ENCODE measurements around the gene GPI. TPM values are rescaled to one million over a fixed set of nuclear protein-coding genes. Genes with fewer than 3 reads are reported as not detected.
"Not testable (repeated sequence)": the region's sequence is repeated elsewhere in the genome, so short reads cannot be mapped to it uniquely, and the experiment has no call there.

The GPI gene
- total RNA-seq, 2 experiments from 2014 or later: 661 to 697 TPM

- H3K4me1 Mint-ChIP-seq (ENCODE audit: low read depth): peaks cover 62% of the 10 kb centered on the region
- H3K27me3 Mint-ChIP-seq (ENCODE audit: low read depth); H3K4me3 Mint-ChIP-seq; ATAC-seq; H3K9me3 Mint-ChIP-seq (ENCODE audit: insufficient read depth); DNase-seq: not testable (repeated sequence)
- H3K36me3 Mint-ChIP-seq (ENCODE audit: low read depth): peaks cover 73% of the 10 kb centered on the region
- ChIA-PET CTCF (interaction anchor here (0.9 kb wide), 1 partner anchor 19 kb away, joined by 3 read pairs; no protein-coding TSS in a partner anchor), POLR2A (interaction anchor here (0.7 to 1.3 kb wide), 2 partner anchors 10 to 15 kb away, joined by 4 read pairs; no protein-coding TSS in a partner anchor)
- H3K27ac Mint-ChIP-seq: peak overlapping the region; percentile 61
Observed at GRCh38 chr19:34369166-34369565, 4.2 kb downstream of the GPI start.

DNA sequence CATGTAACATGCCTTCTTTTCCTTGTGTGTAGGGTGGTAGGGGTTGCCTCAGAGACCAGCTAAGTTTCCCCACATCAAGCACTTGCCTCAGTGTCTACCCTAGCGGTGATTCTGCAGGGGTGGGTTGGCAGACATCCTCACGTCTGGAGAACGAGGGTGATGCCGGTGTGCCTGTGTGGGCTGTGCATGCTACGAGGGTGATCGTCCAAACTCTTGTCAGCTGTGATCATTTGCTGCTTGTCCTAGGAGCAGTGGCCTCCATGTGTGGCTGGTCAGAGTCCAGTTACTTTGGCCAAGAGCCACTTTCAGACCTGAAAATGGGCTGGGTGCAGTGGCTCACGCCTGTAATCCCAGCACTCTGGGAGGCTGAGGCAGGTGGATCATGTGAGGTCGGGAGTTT lies 5.1 kb downstream of the GPI start:
- POLR2A ChIA-PET: interaction anchor here (1.3 kb wide), 1 partner anchor 14 kb away, joined by 4 read pairs; no protein-coding TSS in a partner anchor
- H3K9me3 Mint-ChIP-seq (ENCODE audit: insufficient read depth): no peaks in the 10 kb centered on the region

DNA sequence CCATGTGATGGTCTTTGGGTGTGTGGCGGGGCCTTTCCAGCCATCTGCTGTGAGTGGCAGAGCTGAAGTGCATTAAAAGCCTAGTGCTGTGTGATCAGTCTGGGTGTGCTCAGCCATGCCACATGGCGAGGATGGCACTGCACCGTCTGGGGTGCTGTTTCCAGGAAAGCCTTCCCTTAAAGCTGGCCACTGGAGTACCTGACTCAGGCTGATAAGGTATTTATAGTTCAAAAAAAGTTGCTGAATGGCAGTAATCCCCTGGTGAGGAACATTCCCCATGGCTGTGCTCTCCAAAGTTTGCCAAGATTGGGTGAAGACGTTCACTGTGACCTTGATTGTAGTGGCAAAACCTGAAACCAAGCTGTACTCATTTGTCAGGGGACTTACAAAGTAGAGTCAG lies 6.0 kb downstream of the GPI start:
- no peak overlapping the region for H3K27ac Mint-ChIP-seq
- H3K36me3 Mint-ChIP-seq (ENCODE audit: low read depth): peaks cover 82% of the 10 kb centered on the region
- no peaks in the 10 kb centered on the region for H3K27me3 Mint-ChIP-seq (ENCODE audit: low read depth)
- no peak overlapping the region for H3K4me3 Mint-ChIP-seq
- H3K9me3 Mint-ChIP-seq (ENCODE audit: insufficient read depth): no peaks in the 10 kb centered on the region
- peaks cover 59% of the 10 kb centered on the region for H3K4me1 Mint-ChIP-seq (ENCODE audit: low read depth)
- ATAC-seq: no peak
- POLR2A ChIA-PET: no interaction called here
- CTCF ChIA-PET: interaction anchor here (1.5 kb wide), 1 partner anchor 25 kb away, joined by 4 read pairs; no protein-coding TSS in a partner anchor
- no peak for DNase-seq

More for the DNA sequence above, 5.1 kb downstream of the GPI start:
- ATAC-seq: no peak
- no peak for DNase-seq
- Mint-ChIP-seq H3K27me3 (ENCODE audit: low read depth) (no peaks in the 10 kb centered on the region), H3K4me3 (no peak overlapping the region), H3K36me3 (ENCODE audit: low read depth) (peaks cover 80% of the 10 kb centered on the region), H3K4me1 (ENCODE audit: low read depth) (peaks cover 58% of the 10 kb centered on the region), H3K27ac (no peak overlapping the region)
- CTCF ChIA-PET: interaction anchor here (1.5 kb wide), 1 partner anchor 24 kb away, joined by 4 read pairs; no protein-coding TSS in a partner anchor

- H3K36me3 Mint-ChIP-seq (ENCODE audit: low read depth): peaks cover 66% of the 10 kb centered on the region
- H3K27me3 Mint-ChIP-seq (ENCODE audit: low read depth): no peaks in the 10 kb centered on the region
- CTCF ChIA-PET: no interaction called here
- POLR2A ChIA-PET: interaction anchor here (1.0 kb wide), 1 partner anchor 9 kb away, joined by 5 read pairs; the partner anchor contains the start of gene GPI
- peak overlapping the region; percentile 78 for H3K27ac Mint-ChIP-seq
- H3K4me3 Mint-ChIP-seq: no peak overlapping the region
- peaks cover 34% of the 10 kb centered on the region for H3K4me1 Mint-ChIP-seq (ENCODE audit: low read depth)
- peak; percentile 59 for ATAC-seq
- no peaks in the 10 kb centered on the region for H3K9me3 Mint-ChIP-seq (ENCODE audit: insufficient read depth)
- DNase-seq: no peak
Observed at GRCh38 chr19:34373601-34374288, 8.7 kb downstream of the GPI start.

DNA sequence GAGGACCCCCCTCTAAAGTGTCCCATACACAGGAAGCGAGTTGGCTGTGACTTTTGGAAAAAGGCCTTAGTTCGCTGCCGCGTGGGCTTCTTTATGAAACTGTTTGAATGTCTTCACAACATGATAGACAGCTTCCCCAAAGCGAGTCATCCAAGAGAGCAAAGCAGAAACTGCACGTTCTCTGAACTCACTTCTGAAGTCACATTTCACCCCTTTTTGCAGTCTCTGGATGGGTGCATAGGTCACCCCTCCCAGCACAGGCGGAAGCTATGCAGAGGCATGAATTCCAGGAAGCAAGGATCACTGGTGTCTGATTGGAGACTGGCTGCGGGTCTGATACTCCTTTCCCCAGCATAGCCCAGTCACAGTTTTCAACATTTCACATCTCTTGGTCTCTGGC lies 10.6 kb downstream of the GPI start:
- ATAC-seq (no peak), DNase-seq (no peak)
- Mint-ChIP-seq H3K27ac (no peak overlapping the region), H3K27me3 (ENCODE audit: low read depth) (no peaks in the 10 kb centered on the region), H3K4me3 (no peak overlapping the region), H3K4me1 (ENCODE audit: low read depth) (peaks cover 19% of the 10 kb centered on the region), H3K9me3 (ENCODE audit: insufficient read depth) (no peaks in the 10 kb centered on the region), H3K36me3 (ENCODE audit: low read depth) (peaks cover 58% of the 10 kb centered on the region)
- CTCF ChIA-PET: no interaction called here
- POLR2A ChIA-PET: no interaction called here

DNA sequence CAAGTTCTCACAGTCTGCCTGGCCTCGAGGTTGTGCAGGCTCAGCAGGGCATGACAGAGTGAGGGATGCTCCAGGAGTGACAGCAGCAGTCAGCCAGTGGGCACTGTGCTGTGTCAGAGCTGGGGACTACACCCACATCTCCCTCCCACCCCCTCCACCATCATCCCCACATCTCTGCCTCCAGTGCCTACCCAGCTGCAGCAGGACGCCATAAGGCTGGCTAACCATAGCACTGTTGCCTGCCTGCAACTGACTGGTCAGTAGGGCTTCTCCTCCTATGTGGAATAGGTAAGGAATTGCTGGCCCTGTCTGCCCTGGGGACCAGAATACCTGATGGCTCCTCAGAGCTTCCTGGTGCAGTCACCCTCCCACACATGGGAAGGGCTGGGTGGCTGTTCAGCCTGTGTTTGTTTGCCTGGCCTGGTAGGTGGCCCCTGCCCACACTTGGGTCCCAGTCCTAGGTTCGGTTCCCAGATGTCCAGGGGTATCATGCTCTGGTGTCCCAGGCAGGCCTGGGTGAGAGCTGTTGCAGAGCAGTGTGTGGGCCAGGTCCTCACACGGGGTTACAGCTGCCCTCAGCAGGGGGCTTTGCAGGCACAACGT lies 15.7 kb downstream of the GPI start:
- H3K36me3 Mint-ChIP-seq (ENCODE audit: low read depth): peaks cover 71% of the 10 kb centered on the region
- ChIA-PET POLR2A (no interaction called here), CTCF (no interaction called here)
- no peak overlapping the region for H3K4me3 Mint-ChIP-seq
- H3K4me1 Mint-ChIP-seq (ENCODE audit: low read depth): no peaks in the 10 kb centered on the region
- no peak overlapping the region for H3K27ac Mint-ChIP-seq
- ATAC-seq: no peak
- no peaks in the 10 kb centered on the region for H3K27me3 Mint-ChIP-seq (ENCODE audit: low read depth)
- DNase-seq: no peak
- no peaks in the 10 kb centered on the region for H3K9me3 Mint-ChIP-seq (ENCODE audit: insufficient read depth)

GRCh38 chr19:34381399-34382251 lies 16.6 kb downstream of the GPI start:
- H3K4me3 Mint-ChIP-seq: no peak overlapping the region
- H3K9me3 Mint-ChIP-seq (ENCODE audit: insufficient read depth): no peaks in the 10 kb centered on the region
- ChIA-PET CTCF (no interaction called here), POLR2A (no interaction called here)
- ATAC-seq (no peak), DNase-seq (no peak)
- H3K27me3 Mint-ChIP-seq (ENCODE audit: low read depth): no peaks in the 10 kb centered on the region
- H3K27ac Mint-ChIP-seq: no peak overlapping the region
- H3K4me1 Mint-ChIP-seq (ENCODE audit: low read depth): no peaks in the 10 kb centered on the region
- peaks cover 76% of the 10 kb centered on the region for H3K36me3 Mint-ChIP-seq (ENCODE audit: low read depth)

DNA sequence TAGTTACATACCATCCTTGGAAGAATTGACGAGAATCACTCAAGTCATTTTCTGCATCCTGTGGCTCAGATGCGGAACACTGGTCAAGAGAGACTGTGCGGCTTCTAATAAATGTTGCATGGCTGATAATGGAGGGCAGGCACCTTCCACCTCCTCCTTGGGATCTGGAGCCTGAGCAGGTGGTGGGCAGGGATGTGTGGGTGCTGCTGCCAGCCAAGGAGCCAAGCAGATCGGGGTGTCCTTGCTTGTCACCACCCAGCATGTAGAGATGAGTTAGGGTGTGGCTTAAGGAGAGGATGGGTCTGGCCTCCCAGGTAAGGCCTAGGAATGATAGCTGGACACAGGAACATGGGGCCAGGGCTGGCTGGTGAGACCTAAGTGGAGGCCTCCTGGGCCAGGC lies 17.5 kb downstream of the GPI start:
- Mint-ChIP-seq H3K27ac (no peak overlapping the region), H3K27me3 (ENCODE audit: low read depth) (no peaks in the 10 kb centered on the region), H3K36me3 (ENCODE audit: low read depth) (peaks cover 79% of the 10 kb centered on the region), H3K9me3 (ENCODE audit: insufficient read depth) (no peaks in the 10 kb centered on the region), H3K4me3 (no peak overlapping the region), H3K4me1 (ENCODE audit: low read depth) (no peaks in the 10 kb centered on the region)
- ChIA-PET POLR2A (no interaction called here), CTCF (no interaction called here)
- ATAC-seq (no peak), DNase-seq (no peak)

DNA sequence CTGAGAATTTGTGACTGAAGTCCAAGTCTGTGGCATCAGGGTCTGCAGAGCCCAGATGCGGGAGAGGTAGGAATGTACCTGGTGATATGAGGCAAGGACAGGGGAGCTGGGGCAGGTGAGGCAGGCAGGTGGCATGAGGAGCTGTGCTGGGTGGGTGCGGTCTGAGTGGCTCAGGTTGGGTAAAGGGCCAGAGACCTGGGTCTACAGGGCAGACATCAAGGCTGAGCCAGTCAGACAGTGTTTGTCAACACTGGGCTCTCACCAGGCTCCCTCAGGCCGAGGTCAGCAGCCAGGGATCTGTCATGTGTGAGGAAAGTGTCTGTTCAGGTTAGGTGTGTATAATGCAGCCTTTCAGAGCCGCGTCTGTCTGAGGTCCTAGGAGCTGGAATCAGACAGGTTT lies 18.6 kb downstream of the GPI start:
- no peak overlapping the region for H3K4me3 Mint-ChIP-seq
- H3K9me3 Mint-ChIP-seq (ENCODE audit: insufficient read depth): no peaks in the 10 kb centered on the region
- ATAC-seq (no peak), DNase-seq (no peak)
- ChIA-PET CTCF (no interaction called here), POLR2A (interaction anchor here (0.7 to 1.4 kb wide), 2 partner anchors 14 to 19 kb away, joined by 3 to 4 read pairs; no protein-coding TSS in a partner anchor)
- no peaks in the 10 kb centered on the region for H3K4me1 Mint-ChIP-seq (ENCODE audit: low read depth)
- H3K36me3 Mint-ChIP-seq (ENCODE audit: low read depth): peaks cover 78% of the 10 kb centered on the region
- no peaks in the 10 kb centered on the region for H3K27me3 Mint-ChIP-seq (ENCODE audit: low read depth)
- H3K27ac Mint-ChIP-seq: no peak overlapping the region

- no peaks in the 10 kb centered on the region for H3K27me3 Mint-ChIP-seq (ENCODE audit: low read depth)
- CTCF ChIA-PET: no interaction called here
- ATAC-seq (no peak), DNase-seq (no peak)
- POLR2A ChIA-PET: interaction anchor here (1.1 to 2.3 kb wide), 2 partner anchors 9 to 21 kb away, joined by 3 to 7 read pairs; no protein-coding TSS in a partner anchor
- H3K36me3 Mint-ChIP-seq (ENCODE audit: low read depth): peaks cover 55% of the 10 kb centered on the region
- no peak overlapping the region for H3K4me3 Mint-ChIP-seq
- H3K9me3 Mint-ChIP-seq (ENCODE audit: insufficient read depth): no peaks in the 10 kb centered on the region
- no peaks in the 10 kb centered on the region for H3K4me1 Mint-ChIP-seq (ENCODE audit: low read depth)
- H3K27ac Mint-ChIP-seq: no peak overlapping the region
Observed at GRCh38 chr19:34386645-34387445, 21.8 kb downstream of the GPI start.

- POLR2A ChIA-PET: interaction anchor here (2.3 kb wide), 1 partner anchor 21 kb away, joined by 7 read pairs; no protein-coding TSS in a partner anchor
- DNase-seq (no peak), ATAC-seq (no peak)
- no peaks in the 10 kb centered on the region for H3K27me3 Mint-ChIP-seq (ENCODE audit: low read depth)
- no peak overlapping the region for H3K4me3 Mint-ChIP-seq
- peaks cover 50% of the 10 kb centered on the region for H3K36me3 Mint-ChIP-seq (ENCODE audit: low read depth)
- H3K9me3 Mint-ChIP-seq (ENCODE audit: insufficient read depth): no peaks in the 10 kb centered on the region
- no peaks in the 10 kb centered on the region for H3K4me1 Mint-ChIP-seq (ENCODE audit: low read depth)
- CTCF ChIA-PET: no interaction called here
- no peak overlapping the region for H3K27ac Mint-ChIP-seq
Observed at GRCh38 chr19:34387446-34387810, 22.4 kb downstream of the GPI start.

All from activated CD8-positive, alpha-beta T cell treated with anti-CD3 and anti-CD28 coated beads, Interleukin-2, amount 10 ng/mL, durations not matched to agents 7 days and 5 days (primary cell).